Measurements from ENCODE around the gene PPIE.
A peak's percentile ranks its signal among the peaks of the same experiment; 100 is the strongest.
"Not testable (repeated sequence)": the region's sequence is repeated elsewhere in the genome, so short reads cannot be mapped to it uniquely, and the experiment has no call there.

PPIE gene

DNA sequence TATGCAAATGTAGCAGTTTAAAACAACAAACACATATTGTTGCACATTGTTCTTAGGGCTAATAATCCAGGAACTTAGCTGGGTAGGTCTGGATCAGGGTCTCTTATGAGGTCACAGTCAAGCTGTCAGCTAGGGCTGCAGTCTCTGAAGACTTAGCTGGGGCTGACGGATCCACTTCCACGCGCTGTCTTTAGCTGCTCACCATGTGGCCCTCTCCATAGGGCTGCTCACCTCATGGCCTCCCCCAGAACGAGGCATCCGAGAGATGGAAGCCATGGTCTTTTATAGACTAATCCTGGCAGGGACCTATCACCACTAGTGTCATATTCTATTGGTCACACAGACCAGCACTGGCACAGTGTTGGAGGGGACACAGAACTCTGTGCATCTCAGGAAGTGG, 41.1 kb downstream of the PPIE start:
- DNase-seq, result no peak

GRCh38 chr1:39781349-39781715, 42.6 kb downstream of the PPIE start:
- DNase-seq, result no peak

- no peak for DNase-seq
Observed at GRCh38 chr1:39782103-39782502, 43.4 kb downstream of the PPIE start.

DNA sequence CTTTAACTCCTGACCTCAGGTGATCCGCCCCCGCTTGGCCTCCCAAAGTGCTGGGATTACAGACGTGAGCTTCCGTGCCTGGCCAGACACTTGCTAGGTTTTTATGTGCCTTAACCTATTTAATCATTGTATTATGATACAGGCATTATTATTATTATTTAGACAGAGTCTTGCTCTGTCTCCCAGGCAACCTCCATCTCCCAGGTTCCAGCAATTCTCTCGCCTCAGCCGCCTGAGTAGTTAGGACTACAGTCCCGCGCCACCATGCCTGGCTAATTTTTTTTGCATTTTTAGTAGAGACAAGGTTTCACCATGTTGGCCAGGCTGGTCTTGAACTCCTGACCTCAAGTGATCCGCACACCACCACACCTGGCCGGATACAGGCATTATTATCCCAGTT, 44.0 kb downstream of the PPIE start:
- DNase-seq, result not testable (repeated sequence)

DNA sequence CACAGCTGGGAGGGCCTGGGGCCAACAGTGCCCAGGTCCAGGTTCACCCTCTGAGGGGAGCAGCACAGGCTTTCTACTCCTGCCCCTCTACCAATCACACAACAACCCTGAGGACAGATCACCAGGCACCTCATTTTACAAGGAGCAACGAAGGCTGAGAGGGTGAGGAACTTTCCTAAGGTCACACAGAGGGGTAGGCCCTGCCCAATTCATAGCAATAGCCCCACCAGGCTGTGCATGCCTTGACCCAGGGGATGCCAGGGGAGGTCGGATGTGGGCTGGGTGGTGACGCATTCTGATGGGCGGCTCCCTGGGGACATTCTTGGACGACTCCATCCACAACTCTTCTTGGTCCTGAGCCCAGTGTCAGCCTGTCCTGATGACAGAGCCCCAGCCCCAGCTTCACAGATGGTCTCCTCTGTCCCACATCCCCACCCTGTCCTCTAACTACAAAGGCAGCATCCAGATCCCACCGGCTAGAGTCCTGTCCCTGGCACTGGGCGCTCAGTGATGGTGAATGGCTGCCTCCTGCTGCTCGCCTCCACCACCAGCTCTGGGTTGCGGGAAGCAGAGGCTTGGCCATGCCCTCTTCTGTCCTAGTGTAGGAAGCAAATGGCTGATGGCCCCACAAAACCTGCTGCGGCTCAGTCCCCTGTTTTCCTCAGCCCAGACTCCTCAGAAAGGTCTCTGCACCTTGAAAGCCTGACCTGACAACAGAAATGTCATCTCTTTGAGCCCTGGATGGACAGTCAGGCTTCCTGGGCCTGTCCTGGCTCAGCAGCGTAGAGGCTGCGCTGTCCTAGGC, 47.8 kb downstream of the PPIE start:
- DNase-seq, result not testable (repeated sequence)

- not testable (repeated sequence) for DNase-seq
Observed at GRCh38 chr1:39787108-39787375, 48.4 kb downstream of the PPIE start.

DNA sequence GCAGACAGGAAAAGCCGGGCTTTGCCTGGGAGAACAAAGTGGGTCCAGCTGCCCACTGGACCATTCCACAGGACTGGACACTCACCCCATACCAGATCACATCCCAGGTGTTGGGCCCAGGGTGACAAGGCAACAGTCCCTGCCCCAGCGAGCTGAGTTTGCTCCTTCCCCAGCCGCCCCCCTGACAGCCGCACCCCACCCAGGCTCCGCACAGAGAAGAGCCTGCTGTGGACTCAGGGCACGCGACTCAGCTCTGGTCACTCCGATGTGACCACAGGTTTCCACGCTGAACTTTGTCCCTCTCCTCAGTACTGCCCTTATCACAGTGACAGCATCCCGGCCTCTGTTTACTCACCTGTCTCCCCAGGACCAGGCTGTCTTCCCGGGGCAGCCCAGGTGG, 48.8 kb downstream of the PPIE start:
- no peak for DNase-seq

DNA sequence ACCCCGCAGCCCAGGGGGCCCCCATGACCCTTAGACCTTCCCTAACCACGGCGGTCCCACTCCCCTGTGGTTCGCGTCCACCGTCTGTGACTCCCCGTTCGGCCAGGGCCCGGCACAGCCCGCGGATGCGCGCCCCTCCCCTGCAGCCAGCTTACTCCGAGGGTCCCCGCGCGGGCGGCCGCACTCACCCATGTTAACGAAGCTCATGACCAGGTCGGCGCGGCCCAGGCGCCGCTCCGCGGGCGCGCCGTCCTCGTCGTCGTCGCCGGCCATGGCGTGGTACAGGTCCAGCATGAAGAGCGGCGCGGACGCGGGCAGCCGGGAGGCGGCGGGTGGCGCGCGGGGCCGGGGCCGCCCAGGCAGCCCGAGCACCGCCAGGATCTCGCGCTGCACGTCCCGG, 49.3 kb downstream of the PPIE start:
- not testable (repeated sequence) for DNase-seq

DNA sequence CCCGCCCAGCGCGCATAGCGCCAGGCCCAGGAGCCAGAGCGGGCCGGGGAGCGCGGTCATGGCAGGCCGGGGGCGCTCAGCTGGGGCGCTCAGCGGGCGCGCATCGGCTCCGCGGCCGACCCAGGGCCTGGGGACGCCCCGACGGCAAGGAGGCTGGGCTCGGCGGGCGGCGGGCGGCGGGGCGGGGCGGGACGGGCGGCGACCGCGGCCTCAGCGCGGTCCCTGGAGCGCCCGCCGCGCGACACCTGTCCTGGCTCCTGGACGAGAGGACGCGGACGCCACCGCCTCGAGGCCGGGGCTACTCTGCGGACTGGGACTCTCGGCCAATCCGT, 49.7 kb downstream of the PPIE start:
- no peak for DNase-seq

GRCh38 chr1:39788758-39789570, 50.3 kb downstream of the PPIE start, which contains the start of gene BMP8B:
TSS of gene BMP8B (minus strand) at chr1:39788865. CDS start at chr1:39788485, 380 bp downstream.
- DNase-seq, result no peak

DNA sequence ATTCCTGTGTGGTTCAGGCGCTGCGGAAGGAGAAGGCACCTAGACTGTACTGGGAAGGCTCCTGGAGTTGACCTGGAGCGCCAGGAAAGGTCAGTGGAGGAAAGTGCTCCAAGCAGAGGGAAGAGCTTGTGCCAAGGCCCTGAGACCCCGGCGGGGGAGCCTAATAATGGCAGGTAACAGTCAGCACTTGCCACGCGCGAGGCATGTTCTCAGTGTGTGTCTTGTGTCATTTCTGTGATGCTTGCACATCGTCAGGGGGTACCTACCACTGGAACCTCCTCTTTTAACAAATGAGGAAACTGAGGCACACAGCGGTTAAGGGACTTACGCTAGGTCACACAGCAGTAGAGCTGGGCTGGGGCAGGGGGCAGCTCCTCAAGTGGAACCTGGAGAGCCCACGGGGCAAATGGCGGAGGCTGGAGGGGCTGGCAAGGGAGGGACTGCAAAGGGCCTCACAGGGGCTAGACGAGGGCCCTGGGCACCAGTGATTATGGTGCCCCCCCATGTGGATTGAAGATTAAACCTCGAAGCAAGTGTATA, 51.0 kb downstream of the PPIE start:
- DNase-seq, result no peak

DNA sequence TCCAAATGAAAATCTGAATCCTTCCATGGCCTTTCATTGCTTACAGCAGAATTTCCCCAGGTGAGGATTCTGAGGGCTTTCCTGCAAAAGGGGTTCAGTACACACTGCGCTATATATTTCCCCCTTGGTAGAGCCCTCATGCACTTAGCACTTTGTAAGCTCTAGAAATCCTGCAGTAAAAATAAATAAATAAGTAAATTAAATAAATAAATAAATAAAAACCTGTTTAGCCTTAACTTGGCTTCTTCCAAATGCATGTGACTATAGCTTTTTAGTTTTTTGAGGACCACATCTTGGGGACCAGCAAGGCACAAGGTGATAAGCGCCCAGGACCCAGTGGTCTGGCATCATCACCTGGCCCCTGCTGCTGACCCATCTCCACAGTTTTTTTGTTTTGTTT, 53.2 kb downstream of the PPIE start:
- DNase-seq, result no peak

- DNase-seq, result no peak
Observed at GRCh38 chr1:39795651-39796050, 57.0 kb downstream of the PPIE start.

DNA sequence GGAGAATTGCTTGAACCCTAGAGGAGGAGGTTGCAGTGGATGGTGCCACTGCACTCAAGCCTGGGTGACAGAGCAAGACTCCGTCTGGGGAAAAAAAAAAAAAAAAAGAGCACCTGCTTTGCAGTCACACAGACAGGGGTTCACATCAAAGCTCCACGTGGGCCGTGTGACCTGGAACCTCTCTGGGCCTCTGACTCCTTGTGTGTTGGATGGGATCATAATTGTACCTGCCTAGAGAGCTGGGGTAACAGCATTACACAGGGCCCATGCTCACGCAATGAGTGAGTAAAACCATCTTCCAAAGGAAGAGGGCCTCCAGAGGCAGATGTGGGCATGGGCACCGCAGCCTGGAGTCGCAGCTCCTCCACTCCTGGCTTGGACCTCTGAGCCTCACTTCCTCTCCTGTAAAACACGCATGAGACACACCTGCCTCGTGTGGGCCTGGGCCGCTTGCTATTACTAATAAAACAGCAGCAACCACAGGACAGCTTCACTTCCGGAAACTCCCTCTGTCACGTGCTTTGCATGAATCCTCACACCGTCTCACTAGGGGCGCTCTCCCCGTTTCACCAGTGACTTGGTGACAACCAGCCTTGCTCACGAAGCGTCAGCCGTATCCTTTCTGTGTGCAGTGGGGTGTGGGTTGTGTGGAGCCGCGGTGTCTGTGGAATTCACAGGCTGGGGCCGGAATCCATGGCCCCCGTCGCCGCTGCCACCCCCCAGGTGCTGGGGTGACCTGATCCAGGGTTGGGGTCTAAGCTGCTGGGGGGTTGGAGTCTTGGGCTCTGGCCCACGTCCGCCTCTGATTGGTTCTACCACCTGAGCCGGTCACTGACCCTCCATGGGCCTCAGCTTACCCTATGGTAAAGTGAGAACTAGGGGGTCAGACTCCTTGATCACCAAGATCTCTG, 60.4 kb downstream of the PPIE start:
- peak; percentile 83 for DNase-seq

DNA sequence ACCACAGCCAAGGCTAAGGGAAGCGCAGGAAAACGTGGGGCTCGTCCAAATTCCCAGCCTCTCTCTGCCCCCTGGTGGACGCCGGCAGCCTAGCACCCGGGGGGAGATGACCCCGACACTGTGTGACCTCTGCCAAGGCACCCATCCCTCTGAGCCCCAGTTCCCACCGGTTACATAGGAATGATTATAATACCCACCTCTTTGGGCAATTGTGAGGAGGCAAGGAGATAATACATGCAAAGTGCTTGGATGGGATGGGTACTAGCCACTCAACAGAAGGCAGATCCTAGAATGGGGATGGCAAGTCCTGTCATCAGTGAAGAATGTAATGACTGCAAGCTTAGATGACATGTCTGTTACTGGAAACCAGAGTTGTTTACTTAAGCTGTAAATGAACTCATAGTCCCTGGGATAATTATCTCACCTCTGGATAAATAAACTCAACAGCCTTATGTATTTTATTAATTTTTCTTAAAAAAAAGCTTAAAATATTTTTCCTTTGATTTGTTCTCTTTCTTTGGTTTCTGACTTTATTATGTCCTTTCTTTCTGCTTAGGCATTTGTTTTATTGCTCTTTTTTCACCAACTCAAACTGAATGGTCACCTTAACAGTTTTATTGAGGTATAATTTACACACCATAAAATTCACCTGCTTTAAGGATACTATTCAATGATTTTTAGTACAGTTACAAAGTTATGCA, 61.2 kb downstream of the PPIE start:
- DNase-seq, result peak; percentile 79

DNA sequence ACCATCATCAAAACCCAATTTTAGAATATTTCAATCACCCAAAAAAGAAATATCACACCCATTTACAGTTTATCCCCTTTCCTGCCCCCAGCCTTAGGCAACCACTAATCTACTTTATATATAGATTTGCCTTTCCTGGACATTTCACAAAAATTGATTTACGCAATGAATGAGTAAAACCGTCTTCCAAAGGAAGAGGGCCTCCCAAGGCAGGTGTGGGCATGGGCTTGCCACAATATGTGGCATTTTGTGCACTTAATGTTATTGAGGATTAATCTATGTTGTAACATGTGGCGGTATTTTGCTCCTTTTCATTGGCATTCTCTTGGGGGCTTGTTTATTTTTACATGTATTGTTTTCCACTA, 61.8 kb downstream of the PPIE start:
- DNase-seq, result no peak

- no peak for DNase-seq
Observed at GRCh38 chr1:39802496-39803260, 64.0 kb downstream of the PPIE start.

GRCh38 chr1:39805385-39805784, 66.7 kb downstream of the PPIE start:
- DNase-seq, result no peak

GRCh38 chr1:39808784-39809517, 70.3 kb downstream of the PPIE start:
- no peak for DNase-seq

- DNase-seq, result no peak
Observed at GRCh38 chr1:39812913-39813312, 74.2 kb downstream of the PPIE start.

Measured in kidney glomerular epithelial cell (primary cell).